ENCODE data around the gene C1QTNF6. TPM values are rescaled to one million over a fixed set of nuclear protein-coding genes. Genes with fewer than 3 reads are reported as not detected.

C1QTNF6 gene
- total and polyA plus RNA-seq, 10 of the 15 experiments (the other 5 are each of a cell fraction or from before 2014, with no cell fraction given): 0.16 to 4.1 (median 1.3) TPM

DNA sequence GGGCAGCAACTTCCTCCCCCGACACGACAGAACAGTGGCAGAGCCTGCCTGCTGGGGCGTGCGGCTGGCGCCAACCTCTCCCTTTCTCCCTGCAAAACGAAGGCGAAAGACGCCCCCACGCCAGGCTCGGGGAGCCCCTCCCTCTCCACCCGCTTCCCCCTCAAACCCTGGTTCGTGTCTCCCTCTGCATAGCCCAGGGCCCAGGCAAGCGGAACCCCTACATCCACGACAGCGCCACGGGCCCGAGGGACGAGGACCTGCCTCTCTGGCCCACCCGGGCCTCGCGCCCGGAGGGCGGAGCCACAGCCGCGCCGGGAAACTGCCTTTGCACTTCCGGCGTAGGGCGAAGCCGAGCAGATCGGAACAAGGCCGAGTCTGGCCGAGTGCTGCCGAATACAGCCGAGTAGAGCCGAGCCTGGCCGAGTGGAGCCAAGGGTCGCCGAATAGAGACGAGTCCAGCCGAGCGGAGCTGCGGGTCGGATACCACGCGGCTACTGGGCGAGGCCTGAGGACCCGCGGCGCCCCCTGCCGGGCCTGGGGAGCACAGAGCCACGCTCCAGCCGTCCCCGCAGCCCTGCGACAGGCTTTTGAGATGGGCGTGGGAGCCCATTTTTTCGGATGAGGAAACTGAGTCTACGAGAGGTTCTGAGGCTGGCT is 11.2 kb upstream of the C1QTNF6 start (continued):
- peak; percentile 69 for TF ChIP-seq RAD21 (IDR thresholded peaks at IDR 0.05; ENCODE audit: insufficient read depth, low read depth, low read length)
- TF ChIP-seq HDAC2 (IDR thresholded peaks at IDR 0.05): no peak
- peak; percentile 44; the same call in 1 of the 2 replicates for TF ChIP-seq PAX5 (IDR thresholded peaks at IDR 0.05; ENCODE audit: borderline replicate concordance, low read depth, low read length)
- TF ChIP-seq NFYA (IDR thresholded peaks at IDR 0.05; ENCODE audit: borderline replicate concordance, low read depth, low read length): no peak
- peak; percentile 65; the same call in 1 of the 2 replicates for TF ChIP-seq PML (IDR thresholded peaks at IDR 0.05; ENCODE audit: low read length)
- TF ChIP-seq FOS (IDR thresholded peaks at IDR 0.05; ENCODE audit: borderline replicate concordance, extremely low read depth, insufficient read length): no peak
- TF ChIP-seq NR2C1 (IDR thresholded peaks at IDR 0.05): no peak
- TF ChIP-seq TARDBP (IDR thresholded peaks at IDR 0.05; ENCODE audit: borderline replicate concordance): no peak
- TF ChIP-seq ASH2L (IDR thresholded peaks at IDR 0.05; ENCODE audit: borderline replicate concordance, low read depth): no peak

- intact Hi-C loops (cut with micrococcal nuclease; ENCODE audit: unreplicated experiment) (loop anchor here (1.0 to 10.0 kb wide), 6 partner anchors 32 to 414 kb away; partner anchors contain the start of gene IL2RB), in situ Hi-C loops (cut with MboI) (no loop called here)
- Histone ChIP-seq H3K27ac (ENCODE audit: control insufficient read depth, insufficient read depth) (peak overlapping the region; percentile 94), H3K9ac (ENCODE audit: control insufficient read depth, insufficient read depth, low read length) (peak overlapping the region; percentile 97), H3K4me2 (ENCODE audit: control insufficient read depth, insufficient read depth) (peak overlapping the region; percentile 97), H3K4me3 (peak overlapping the region; percentile 72), H3K79me2 (ENCODE audit: control insufficient read depth, insufficient read depth, low read length) (peaks cover 5% of the 10 kb centered on the region), H2AFZ (ENCODE audit: control insufficient read depth, low read depth, low read length) (peak overlapping the region; percentile 59), H3K36me3 (ENCODE audit: control insufficient read depth in 2 of 2, insufficient read depth in 2 of 2, low read length in 1 of 2) (no peaks in the 10 kb centered on the region), H3K4me1 (ENCODE audit: control insufficient read depth, insufficient read depth, low read length) (peaks cover 38% of the 10 kb centered on the region), H3K27me3 (replicated peaks in 1 of 2; ENCODE audit: control insufficient read depth in 2 of 2, insufficient read depth in 2 of 2, low read length in 1 of 2) (no peaks in the 10 kb centered on the region), H4K20me1 (ENCODE audit: control insufficient read depth, insufficient read depth) (no peaks in the 10 kb centered on the region), H3K9me3 (replicated peaks; ENCODE audit: control insufficient read depth, insufficient read depth, low read length) (no peaks in the 10 kb centered on the region)
- ChIA-PET SMC1A (ENCODE audit: uncharacterized antibody, unreplicated experiment) (interaction anchor here (0.6 to 6.9 kb wide), 29 partner anchors 20 to 212 kb away, joined by 3 to 84 read pairs (median 5); partner anchors contain the start of genes IL2RB and RAC2), POLR2A (interaction anchor here (0.8 to 5.0 kb wide), 12 partner anchors 20 to 76 kb away, joined by 3 to 55 read pairs (median 7); partner anchors contain the start of genes IL2RB and RAC2), CTCF (interaction anchor here (0.6 to 5.7 kb wide), 57 partner anchors 12 to 417 kb away, joined by 3 to 111 read pairs (median 6); partner anchors contain the start of genes CSF2RB, IL2RB, KCTD17 and RAC2), RAD21 (ENCODE audit: unreplicated experiment) (interaction anchor here (0.8 to 7.1 kb wide), 33 partner anchors 18 to 260 kb away, joined by 3 to 104 read pairs (median 7); partner anchors contain the start of genes CYTH4, IL2RB, MPST and RAC2)
- WGBS (ENCODE audit: insufficient coverage, insufficient replicate concordance, low lambda C conversion rate, missing lambda C conversion rate): under 1% methylated on average over 29 of the region's 51 CpGs
- BruUV-seq (replicated peaks): no TSS peak
- DNase-seq (ENCODE audit: low read depth, low spot score) (no peak), FAIRE-seq (peak; percentile 47), ATAC-seq (peak; percentile 67)
- no peak for TF ChIP-seq NBN (IDR thresholded peaks at IDR 0.05)
- TF ChIP-seq IKZF2 (IDR thresholded peaks at IDR 0.05): peak in 1 of 2 experiments; percentile 26; a peak in 2 of 4 replicates
- TF ChIP-seq SMC3 (IDR thresholded peaks at IDR 0.05; ENCODE audit: borderline replicate concordance, low read length): peak; percentile 69
- TF ChIP-seq SPI1 (IDR thresholded peaks at IDR 0.05; ENCODE audit: borderline replicate concordance, insufficient read depth, low read depth, low read length): 0 out of 2 replicates have a peak, but pooled peaks have one; percentile 4
- TF ChIP-seq ZNF592 (IDR thresholded peaks at IDR 0.05): 0 out of 2 replicates have a peak, but pooled peaks have one; percentile 44
- TF ChIP-seq BRCA1 (IDR thresholded peaks at IDR 0.05; ENCODE audit: low read depth, low read length): no peak
- TF ChIP-seq PKNOX1 (IDR thresholded peaks at IDR 0.05): peak; percentile 79
Observed at GRCh38 chr22:37198258-37199102, 10.4 kb upstream of the C1QTNF6 start.

All from GM12878 (cell line).